NCI-H2171 (cell line): Measurements from ENCODE around the gene MAPK10.
"Not testable (repeated sequence)": the region's sequence is repeated elsewhere in the genome, so short reads cannot be mapped to it uniquely, and the experiment has no call there.

Source experiments
- DNase-seq: peaks from one replicate; lab custom pipeline; 2025; lab: John Stamatoyannopoulos, UW

Gene MAPK10

DNA sequence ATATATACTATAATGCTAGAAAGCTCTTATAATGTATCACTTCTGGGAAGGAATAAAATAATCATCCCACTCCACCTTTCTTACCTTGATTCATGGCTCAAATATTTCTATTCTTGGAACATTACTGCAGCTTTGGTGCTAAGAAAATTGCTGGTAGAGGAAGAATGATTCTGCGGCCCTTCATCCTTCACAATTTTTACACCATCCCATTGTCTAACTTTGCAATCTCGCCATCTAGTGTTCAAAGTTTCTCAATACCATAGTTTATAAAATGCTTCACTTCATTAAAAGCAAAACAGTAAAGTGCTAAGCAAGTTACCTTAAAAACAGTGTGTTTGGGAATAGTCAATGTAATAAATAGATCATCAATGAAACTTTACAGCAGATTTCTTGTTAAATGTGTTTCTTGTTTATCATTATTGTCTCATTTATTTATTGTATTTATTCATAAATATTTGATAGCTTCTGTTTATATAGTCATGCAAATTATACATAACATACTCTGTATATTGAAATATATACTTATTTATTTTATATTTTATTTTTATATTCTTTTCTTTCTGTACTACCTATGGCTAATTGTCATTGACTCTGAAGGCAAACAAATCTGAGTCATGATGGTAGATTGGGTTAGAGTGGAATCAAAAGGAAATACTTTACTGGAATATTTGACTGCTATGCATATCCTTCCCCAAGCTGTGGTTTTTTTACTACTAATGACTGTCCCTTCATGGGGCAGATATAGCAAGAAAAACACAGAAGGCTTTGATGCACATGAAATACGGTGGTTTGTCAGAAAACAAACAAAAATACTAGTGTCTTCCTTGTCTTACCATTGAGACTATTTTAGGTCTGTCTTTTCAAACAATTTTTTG lies 390.7 kb downstream of the MAPK10 start:
- DNase-seq = peak; percentile 20

DNA sequence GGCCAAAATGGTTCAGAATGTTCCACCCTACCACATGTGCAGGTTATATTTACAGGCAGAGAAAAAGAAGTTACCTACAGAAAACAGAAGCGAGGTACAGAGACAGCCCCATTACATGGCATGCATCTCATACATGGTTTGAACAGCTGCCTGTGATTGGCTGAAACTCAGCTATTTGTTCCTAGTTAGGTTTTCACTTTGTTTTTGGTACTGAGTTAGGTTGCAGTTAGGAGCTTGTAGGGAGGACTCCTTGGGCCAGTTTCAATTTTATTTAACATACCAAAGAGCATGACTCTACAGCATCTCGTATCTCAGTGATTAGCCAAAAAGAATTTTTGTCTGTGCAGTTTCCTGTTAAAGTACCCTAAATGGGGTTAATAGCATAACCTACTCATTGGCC lies 392.0 kb downstream of the MAPK10 start:
- no peak for DNase-seq

DNA sequence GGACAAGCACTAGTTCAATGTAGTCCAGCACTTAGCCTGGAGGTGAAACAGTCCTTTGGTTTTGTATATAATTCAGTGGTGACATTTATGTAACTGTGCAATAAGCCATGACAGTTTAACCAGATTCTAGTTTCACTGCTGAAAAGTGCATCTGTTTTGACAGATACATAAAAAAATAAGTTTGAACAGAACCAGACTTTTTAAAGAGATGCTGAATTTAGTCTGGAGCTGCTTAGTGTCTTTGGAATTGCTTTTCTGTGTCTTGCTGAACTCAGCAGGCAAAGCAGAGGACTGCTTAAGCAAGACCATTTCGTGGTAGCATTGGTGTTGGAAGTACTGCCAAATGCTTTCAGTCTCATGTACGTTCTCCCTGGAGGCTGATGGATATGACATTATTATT lies 393.5 kb downstream of the MAPK10 start:
- DNase-seq = no peak

DNA sequence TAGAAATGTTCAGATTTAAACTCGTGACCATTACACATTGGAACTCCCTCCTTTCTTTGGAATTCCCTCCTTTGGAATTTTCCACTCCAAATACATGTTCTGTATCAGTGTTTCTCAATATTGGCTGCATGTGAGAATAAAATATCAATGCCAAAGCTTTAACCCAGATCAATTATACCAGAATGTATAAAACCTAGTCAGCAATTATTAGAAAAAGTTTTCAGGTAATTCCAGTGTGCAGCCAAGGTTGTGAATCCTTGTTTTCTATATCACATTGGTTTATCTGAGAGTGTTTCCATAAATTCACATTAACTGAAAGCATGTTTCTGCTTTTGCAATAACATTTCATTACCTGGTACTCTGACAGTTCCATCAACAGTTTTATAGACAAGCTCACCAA lies 394.3 kb downstream of the MAPK10 start:
- no peak for DNase-seq

DNA sequence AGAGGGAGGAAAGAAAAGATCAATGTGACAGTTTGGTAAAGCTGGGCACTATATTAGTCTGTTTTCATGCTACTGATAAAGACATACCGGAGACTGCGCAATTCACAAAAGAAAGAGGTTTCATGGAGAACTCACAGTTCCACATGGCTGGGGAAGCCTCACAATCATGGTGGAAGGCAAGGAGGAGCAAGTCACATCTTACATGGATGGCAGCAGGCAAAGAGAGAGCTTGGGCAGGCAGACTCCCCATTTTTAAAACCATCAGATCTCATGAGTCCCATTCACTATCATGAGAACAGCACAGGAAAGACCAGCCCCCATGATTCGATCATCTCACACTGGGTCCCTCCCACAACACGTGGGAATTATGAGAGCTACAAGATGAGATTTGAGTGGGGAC lies 394.8 kb downstream of the MAPK10 start:
- not testable (repeated sequence) for DNase-seq

DNA sequence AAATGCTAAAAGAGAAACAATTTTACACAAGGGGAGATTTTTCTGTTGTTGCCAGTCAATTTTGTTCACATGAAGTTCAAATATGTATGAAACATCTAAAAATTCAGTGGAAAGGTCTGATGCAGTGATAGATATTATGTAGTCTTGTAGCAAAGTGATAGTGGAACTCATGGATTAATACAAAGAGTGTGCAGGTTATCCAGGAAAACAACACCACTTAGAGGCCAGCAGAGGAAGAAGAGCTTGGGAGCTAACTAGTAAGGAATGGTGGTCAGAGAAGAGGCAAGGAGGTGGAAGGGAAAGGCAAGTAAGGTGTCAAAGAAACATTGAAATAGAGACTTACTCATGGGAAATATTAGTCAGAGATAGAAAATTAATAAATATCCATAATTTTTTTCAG lies 395.6 kb downstream of the MAPK10 start:
- no peak for DNase-seq

DNA sequence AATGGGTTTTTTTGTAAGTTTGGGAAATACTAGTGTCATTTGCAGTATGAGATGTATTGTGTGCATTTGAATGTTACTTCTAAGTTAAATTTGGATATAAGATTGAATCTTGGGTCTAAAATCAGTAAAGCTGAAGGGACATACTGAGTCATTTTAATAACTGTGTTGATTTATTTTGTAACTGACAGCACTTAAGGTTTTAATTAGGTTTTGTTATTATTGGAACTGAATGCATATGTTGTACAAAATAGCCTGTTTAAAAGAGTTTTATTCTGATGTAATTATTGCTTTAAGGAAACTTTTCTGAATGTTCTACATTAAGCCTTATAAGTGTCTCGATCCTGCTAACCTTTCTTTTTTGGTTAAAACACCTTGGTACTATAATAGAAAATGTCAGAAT lies 396.6 kb downstream of the MAPK10 start:
- DNase-seq = no peak

DNA sequence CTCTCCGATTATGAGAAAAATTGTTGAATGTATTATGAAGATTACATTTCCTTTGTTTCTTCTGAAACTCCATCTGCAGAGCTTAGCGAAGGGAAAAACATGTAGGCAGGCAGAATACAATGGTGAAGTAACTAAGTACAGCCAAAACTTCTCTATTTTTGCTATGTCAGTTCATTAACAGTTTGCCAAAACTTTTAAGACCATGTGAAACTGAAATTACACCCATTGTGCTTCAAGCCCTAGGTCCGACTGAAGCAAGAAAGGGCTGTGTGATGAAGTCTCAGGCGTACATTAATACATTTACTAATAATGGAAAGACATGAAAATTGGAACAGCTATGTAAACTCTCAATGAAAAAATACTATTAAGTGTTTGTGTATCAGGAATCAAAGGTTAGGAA lies 398.0 kb downstream of the MAPK10 start:
- DNase-seq = no peak

DNA sequence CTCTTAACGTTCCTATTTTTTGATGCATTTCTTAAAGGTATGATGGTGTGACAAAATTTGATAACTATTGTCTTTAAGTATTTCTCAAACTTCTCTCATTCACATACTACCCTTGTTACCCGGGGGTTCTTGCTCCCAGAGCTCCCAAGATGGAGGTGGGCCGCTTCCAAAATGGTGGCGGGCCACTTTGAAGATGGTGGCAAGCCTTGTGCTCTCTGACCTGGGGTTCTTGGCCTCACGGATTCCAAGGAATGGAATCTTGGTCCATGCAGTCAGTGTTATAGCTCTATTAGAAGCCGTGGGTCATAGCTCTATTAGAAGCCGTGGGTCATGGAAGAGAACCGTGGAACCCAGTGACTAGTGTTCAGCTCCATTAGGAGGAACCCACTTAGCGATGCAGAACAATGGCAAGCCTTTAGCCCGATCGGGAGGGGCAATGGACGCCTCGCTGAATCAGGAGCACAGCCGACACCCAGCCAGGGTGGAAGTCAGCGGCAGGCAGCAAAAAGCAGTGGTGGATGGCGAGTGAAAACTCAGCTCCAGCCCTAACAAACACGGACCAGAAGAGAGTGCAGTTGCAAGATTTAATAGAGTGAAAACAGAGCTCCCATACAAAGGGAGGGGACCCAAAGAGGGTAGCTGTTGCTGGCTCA lies 403.4 kb downstream of the MAPK10 start:
- no peak for DNase-seq

DNA sequence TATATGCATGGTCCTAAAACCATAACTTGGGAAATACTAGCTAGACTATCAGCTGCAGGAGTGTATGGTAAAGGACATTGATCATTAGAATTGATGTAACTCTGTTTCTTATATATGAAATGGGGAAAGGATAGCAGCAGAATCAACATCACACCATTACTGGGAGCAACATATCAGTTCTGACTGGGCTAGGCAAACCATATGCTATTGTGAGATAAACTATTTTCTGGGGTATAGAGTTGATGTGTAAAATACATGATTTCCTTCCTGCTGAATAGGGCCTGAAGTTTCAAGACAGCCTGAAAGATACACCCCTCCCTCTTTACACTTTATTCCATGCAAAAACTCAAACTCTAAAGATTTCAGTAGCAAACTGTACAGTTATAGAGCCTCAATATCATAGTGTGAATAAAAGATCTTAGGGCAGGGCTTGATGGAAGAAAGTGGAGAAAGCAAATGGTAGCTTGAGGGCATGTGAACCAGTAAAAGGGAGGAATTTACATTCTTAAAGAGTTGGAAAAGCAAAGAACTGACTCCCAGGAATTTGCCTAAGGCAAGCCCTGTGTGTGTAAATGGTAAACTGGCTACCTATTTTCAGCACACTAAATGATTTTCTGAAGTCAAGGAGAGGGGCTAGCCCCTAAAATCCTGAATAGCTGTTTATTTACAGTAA lies 404.1 kb downstream of the MAPK10 start:
- no peak for DNase-seq

DNA sequence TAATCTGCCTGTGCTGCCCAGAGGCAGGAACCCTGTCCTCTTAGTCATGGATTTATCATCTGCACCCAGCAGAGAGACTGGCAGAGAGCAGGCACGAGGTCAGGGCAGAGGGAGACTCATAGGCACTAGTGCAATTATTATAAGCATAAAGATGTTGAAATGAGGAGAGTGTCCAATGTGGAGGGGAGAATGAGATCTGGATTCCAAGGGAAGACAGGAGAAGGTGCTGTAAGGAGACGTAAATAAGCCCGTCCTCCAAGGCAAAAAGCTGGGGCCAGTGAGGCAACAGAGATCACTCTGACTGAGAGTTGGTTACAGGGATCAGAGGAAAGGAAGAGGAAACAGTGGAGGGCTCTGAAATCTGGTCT lies 406.2 kb downstream of the MAPK10 start:
- no peak for DNase-seq

DNA sequence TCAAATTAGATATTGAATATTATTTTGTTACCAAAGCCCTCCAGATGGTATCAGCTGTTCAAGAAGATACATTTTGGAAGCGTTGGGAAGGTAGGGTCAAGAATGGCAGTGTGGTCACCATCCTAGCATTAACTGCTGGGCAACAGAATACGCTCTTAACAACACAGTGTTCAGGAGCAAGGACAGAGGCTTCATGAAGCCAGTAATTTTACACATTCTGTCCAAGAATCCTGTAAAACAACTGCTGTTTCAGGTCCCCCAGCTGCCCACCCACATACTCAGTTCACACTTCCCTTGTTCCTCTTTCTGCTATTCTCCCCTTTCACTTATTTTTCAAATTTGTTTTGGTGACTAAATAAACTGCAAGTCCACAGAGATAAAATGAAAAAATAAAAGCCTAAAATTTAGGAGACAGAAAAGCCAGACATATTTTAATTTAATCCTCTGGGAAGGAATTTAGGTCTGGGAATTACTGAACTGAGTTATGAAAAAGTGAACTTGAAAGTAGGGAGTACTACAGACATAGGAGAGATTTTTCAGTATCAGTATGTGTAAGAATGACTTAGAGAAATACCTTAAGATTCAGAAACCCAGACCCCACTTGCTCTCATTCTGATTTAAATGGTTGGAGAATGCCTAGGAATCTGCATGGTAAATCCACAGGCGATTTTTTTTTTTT lies 406.7 kb downstream of the MAPK10 start:
- no peak for DNase-seq

DNA sequence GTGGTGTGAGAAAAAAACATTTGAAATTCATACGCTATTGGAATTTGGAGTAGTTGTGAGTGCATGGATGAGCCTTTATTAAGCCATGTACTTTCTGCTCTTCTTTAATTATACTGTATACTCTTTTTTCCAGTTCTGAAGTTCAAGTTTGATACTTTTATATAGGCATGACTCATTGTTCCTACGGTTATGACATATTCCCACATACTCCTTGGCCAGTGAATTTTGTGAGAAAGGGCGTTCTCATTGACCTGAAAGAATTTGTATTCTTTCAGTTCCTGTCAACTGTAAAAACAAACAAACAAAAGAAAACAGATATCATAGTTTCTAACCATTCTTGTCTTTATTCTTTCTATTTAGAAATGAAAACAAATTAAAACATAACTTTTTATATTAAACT lies 407.3 kb downstream of the MAPK10 start:
- DNase-seq = no peak

DNA sequence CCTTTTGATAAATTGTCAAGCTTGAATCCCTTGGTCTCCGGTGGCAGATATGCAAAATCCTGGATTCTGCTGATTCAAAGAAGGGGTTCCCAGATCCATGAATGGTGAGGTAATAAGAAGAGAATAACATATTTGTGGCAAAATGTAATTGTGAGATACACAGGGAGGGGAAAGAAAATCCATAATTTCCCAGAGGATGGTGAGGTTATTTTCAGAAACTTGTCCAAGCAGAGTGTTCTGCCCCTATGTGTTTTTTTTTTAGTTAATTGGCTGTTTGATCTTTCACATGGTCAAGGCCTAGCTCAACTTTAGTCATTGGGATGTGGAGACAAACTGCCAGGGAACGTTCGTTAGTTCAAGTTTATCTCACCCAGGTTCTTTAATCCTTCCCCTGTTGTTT lies 408.8 kb downstream of the MAPK10 start:
- no peak for DNase-seq

DNA sequence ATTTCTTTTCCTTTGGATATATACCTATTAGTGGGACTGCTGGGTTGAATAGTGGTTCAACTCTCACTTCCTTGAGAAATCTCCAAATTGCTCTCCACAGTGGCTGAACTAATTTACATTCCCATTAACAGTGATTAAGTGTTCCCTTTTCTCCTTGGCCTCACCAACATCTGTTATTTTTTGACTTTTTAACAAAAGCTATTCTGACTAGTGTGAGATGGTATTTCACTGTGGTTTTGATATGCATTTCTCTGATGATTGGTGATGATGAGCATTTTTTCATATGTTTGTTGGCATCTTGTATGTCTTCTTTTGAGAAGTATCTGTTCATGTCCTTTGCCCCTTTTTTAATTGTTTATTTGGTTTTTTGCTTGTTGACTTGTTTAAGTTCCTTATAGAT lies 413.0 kb downstream of the MAPK10 start:
- DNase-seq = no peak

DNA sequence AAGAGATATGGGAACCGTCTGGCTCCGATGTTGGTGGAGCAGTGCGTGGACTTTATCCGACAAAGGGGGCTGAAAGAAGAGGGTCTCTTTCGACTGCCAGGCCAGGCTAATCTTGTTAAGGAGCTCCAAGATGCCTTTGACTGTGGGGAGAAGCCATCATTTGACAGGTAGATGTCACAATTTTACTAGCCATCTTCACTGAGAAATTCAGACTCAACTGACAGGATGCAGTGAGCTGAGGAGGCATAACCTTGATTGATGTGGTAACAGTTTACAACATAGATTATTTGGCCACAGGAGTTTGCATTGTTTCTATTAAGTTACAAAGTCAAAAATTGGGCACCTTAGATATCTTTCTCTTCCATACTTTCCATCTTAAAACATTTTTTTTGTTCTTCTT lies 417.7 kb downstream of the MAPK10 start:
- DNase-seq = no peak

DNA sequence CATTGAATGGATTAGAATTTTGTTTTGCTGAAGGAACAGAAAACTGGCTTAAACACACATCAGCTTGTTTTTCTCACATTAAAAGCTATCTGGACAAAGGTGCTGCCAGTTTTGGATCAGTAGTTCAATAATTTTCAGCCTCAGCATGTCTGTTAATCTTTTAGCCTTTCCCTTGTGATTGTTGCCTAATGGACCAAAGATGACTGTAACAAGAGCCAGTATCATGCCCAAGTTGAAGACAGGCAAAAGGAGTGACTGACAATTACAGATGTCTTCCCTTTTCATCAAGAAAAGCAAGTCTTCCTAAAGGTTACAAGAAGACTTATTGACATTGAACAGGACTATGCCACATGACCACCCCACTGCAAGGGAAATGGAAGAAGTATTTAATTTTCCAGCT lies 419.7 kb downstream of the MAPK10 start:
- DNase-seq = no peak
